ENCODE measurements around the gene FAM25G. TPM values are rescaled to one million over a fixed set of nuclear protein-coding genes. Genes with fewer than 3 reads are reported as not detected.

FAM25G gene
- total RNA-seq, 1 experiment from 2014 or later = not detected

- no peaks in the 10 kb centered on the region for H3K36me3 Mint-ChIP-seq (ENCODE audit: insufficient read depth, unreplicated experiment)
- ChIA-PET CTCF (interaction anchor here (2.0 to 2.4 kb wide), 2 partner anchors 14 to 429 kb away, joined by 11 read pairs; no protein-coding TSS in a partner anchor), POLR2A (interaction anchor here (1.0 kb wide), 1 partner anchor 47 kb away, joined by 3 read pairs; no protein-coding TSS in a partner anchor)
- peaks cover 17% of the 10 kb centered on the region for H3K27me3 Mint-ChIP-seq (ENCODE audit: insufficient read depth, unreplicated experiment)
- H3K27ac Mint-ChIP-seq (ENCODE audit: low read depth, unreplicated experiment) = no peak overlapping the region
- no TSS peak for BruUV-seq (replicated peaks)
- H3K4me1 Mint-ChIP-seq (ENCODE audit: insufficient read depth, unreplicated experiment) = peaks cover 12% of the 10 kb centered on the region
- intact Hi-C loops (cut with micrococcal nuclease) = no loop called here
- H3K9me3 Mint-ChIP-seq (ENCODE audit: unreplicated experiment) = no peaks in the 10 kb centered on the region
- DNase-seq (ENCODE audit: unreplicated experiment) = no peak
- no peak for TF ChIP-seq CTCF (IDR thresholded peaks at IDR 0.05; ENCODE audit: unreplicated experiment)
- no peak overlapping the region for H3K4me3 Mint-ChIP-seq (ENCODE audit: unreplicated experiment)
Measured at GRCh38 chr10:47453141-47454007, 38.1 kb downstream of the FAM25G start.

GRCh38 chr10:47452495-47453140 lies 38.9 kb downstream of the FAM25G start:
- H3K4me3 Mint-ChIP-seq (ENCODE audit: unreplicated experiment) = no peak overlapping the region
- ChIA-PET POLR2A (interaction anchor here (1.0 kb wide), 1 partner anchor 46 kb away, joined by 3 read pairs; no protein-coding TSS in a partner anchor), CTCF (no interaction called here)
- intact Hi-C loops (cut with micrococcal nuclease) = no loop called here
- peaks cover 5% of the 10 kb centered on the region for H3K4me1 Mint-ChIP-seq (ENCODE audit: insufficient read depth, unreplicated experiment)
- no TSS peak for BruUV-seq (replicated peaks)
- H3K27me3 Mint-ChIP-seq (ENCODE audit: insufficient read depth, unreplicated experiment) = peaks cover 17% of the 10 kb centered on the region
- no peak overlapping the region for H3K27ac Mint-ChIP-seq (ENCODE audit: low read depth, unreplicated experiment)
- H3K36me3 Mint-ChIP-seq (ENCODE audit: insufficient read depth, unreplicated experiment) = no peaks in the 10 kb centered on the region
- DNase-seq (ENCODE audit: unreplicated experiment) = no peak
- TF ChIP-seq CTCF (IDR thresholded peaks at IDR 0.05; ENCODE audit: unreplicated experiment) = no peak
- no peaks in the 10 kb centered on the region for H3K9me3 Mint-ChIP-seq (ENCODE audit: unreplicated experiment)

- no peaks in the 10 kb centered on the region for H3K36me3 Mint-ChIP-seq (ENCODE audit: insufficient read depth, unreplicated experiment)
- no peaks in the 10 kb centered on the region for H3K9me3 Mint-ChIP-seq (ENCODE audit: unreplicated experiment)
- H3K4me3 Mint-ChIP-seq (ENCODE audit: unreplicated experiment) = no peak overlapping the region
- POLR2A ChIA-PET = interaction anchor here (1.0 kb wide), 1 partner anchor 46 kb away, joined by 3 read pairs; no protein-coding TSS in a partner anchor
- DNase-seq (ENCODE audit: unreplicated experiment) = no peak
- no TSS peak for BruUV-seq (replicated peaks)
- intact Hi-C loops (cut with micrococcal nuclease) = no loop called here
- no peak overlapping the region for H3K27ac Mint-ChIP-seq (ENCODE audit: low read depth, unreplicated experiment)
- TF ChIP-seq CTCF (IDR thresholded peaks at IDR 0.05; ENCODE audit: unreplicated experiment) = no peak
- H3K4me1 Mint-ChIP-seq (ENCODE audit: insufficient read depth, unreplicated experiment) = peaks cover 5% of the 10 kb centered on the region
- CTCF ChIA-PET = no interaction called here
- peaks cover 17% of the 10 kb centered on the region for H3K27me3 Mint-ChIP-seq (ENCODE audit: insufficient read depth, unreplicated experiment)
Measured at GRCh38 chr10:47451998-47452494, 39.5 kb downstream of the FAM25G start.
